ENCODE measurements around the gene PDAP1. TPM values are rescaled to one million over a fixed set of nuclear protein-coding genes. Genes with fewer than 3 reads are reported as not detected.

PDAP1 gene, protein sequence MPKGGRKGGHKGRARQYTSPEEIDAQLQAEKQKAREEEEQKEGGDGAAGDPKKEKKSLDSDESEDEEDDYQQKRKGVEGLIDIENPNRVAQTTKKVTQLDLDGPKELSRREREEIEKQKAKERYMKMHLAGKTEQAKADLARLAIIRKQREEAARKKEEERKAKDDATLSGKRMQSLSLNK
- total RNA-seq, result 64.8 TPM
- polyA plus RNA-seq (ENCODE audit: insufficient read depth in 1 of 8, insufficient read length in 8 of 8, low replicate concordance in 1 of 8), result 100 to 1,000 TPM; 119 to 155 (median 138) TPM
- long read RNA-seq, donor 1, transcript PDAP1-201 (6 exons, 2,546 nt), result major isoform, 9 of 26 reads
- long read RNA-seq, donor 1, partial matches to known transcripts, result 7 of 26 reads
- long read RNA-seq, donor 1, other reads (novel, unspliced or antisense), result 10 of 26 reads
- long read RNA-seq, donor 2, partial matches to known transcripts, result 0 of 3 reads
- long read RNA-seq, donor 2, other reads (novel, unspliced or antisense), result 0 of 3 reads
- long read RNA-seq, donor 3, transcript PDAP1-201 (6 exons, 2,546 nt), result major isoform, 49 of 62 reads
- long read RNA-seq, donor 3, partial matches to known transcripts, result 13 of 62 reads
- long read RNA-seq, donor 3, other reads (novel, unspliced or antisense), result 0 of 62 reads
- long read RNA-seq, donor 4, transcript PDAP1-201 (6 exons, 2,546 nt), result major isoform, 18 of 23 reads
- long read RNA-seq, donor 4, partial matches to known transcripts, result 5 of 23 reads
- long read RNA-seq, donor 4, other reads (novel, unspliced or antisense), result 0 of 23 reads
- long read RNA-seq, donor 5, transcript PDAP1-201 (6 exons, 2,546 nt), result major isoform, 72 of 110 reads
- long read RNA-seq, donor 5, partial matches to known transcripts, result 38 of 110 reads
- long read RNA-seq, donor 5, other reads (novel, unspliced or antisense), result 0 of 110 reads
- long read RNA-seq, donor 6, transcript PDAP1-201 (6 exons, 2,546 nt), result major isoform, 62 of 72 reads
- long read RNA-seq, donor 6, partial matches to known transcripts, result 10 of 72 reads
- long read RNA-seq, donor 6, other reads (novel, unspliced or antisense), result 0 of 72 reads
- long read RNA-seq, donor 7, transcript PDAP1-201 (6 exons, 2,546 nt), result major isoform, 30 of 48 reads
- long read RNA-seq, donor 7, partial matches to known transcripts, result 18 of 48 reads
- long read RNA-seq, donor 7, other reads (novel, unspliced or antisense), result 0 of 48 reads
- long read RNA-seq, donor 8, transcript PDAP1-201 (6 exons, 2,546 nt), result major isoform, 10 of 10 reads
- long read RNA-seq, donor 8, partial matches to known transcripts, result 0 of 10 reads
- long read RNA-seq, donor 8, other reads (novel, unspliced or antisense), result 0 of 10 reads
- long read RNA-seq, donor 9, transcript PDAP1-201 (6 exons, 2,546 nt), result major isoform, 17 of 31 reads
- long read RNA-seq, donor 9, partial matches to known transcripts, result 14 of 31 reads
- long read RNA-seq, donor 9, other reads (novel, unspliced or antisense), result 0 of 31 reads
- long read RNA-seq, donor 10, transcript PDAP1-201 (6 exons, 2,546 nt), result major isoform, 27 of 27 reads
- long read RNA-seq, donor 10, partial matches to known transcripts, result 0 of 27 reads
- long read RNA-seq, donor 10, other reads (novel, unspliced or antisense), result 0 of 27 reads
- long read RNA-seq, donor 11, transcript PDAP1-201 (6 exons, 2,546 nt), result major isoform, 29 of 67 reads
- long read RNA-seq, donor 11, partial matches to known transcripts, result 18 of 67 reads
- long read RNA-seq, donor 11, other reads (novel, unspliced or antisense), result 20 of 67 reads

GRCh38 chr7:99408379-99409191, at the start of gene PDAP1, which contains the start of gene BUD31:
PDAP1 (minus strand) TSS chr7:99408597; CDS start chr7:99408548, 49 bp downstream.
BUD31 (plus strand) TSS chr7:99408969; CDS start chr7:99411093, 2,124 bp downstream.
- Histone ChIP-seq H3K27me3 (ENCODE audit: control insufficient read depth, insufficient read depth, low read length) (no peaks in the 10 kb centered on the region), H3K27ac (ENCODE audit: low read length) (peak within 1 kb of the TSS; percentile 97), H3K4me1 (ENCODE audit: control insufficient read depth, insufficient read depth, low read length) (peaks cover 23% of the 10 kb centered on the region), H3K9me3 (replicated peaks; ENCODE audit: control insufficient read depth, low read depth, low read length) (no peaks in the 10 kb centered on the region), H3K36me3 (ENCODE audit: control insufficient read depth, insufficient read depth, low read length) (peaks cover 36% of the 10 kb centered on the region), H3K4me3 (ENCODE audit: low read length) (peak within 1 kb of the TSS; percentile 86)
- 0% methylated on average over 72 of the region's 72 CpGs for WGBS (ENCODE audit: insufficient coverage)
- peak; percentile 98 for DNase-seq

DNA sequence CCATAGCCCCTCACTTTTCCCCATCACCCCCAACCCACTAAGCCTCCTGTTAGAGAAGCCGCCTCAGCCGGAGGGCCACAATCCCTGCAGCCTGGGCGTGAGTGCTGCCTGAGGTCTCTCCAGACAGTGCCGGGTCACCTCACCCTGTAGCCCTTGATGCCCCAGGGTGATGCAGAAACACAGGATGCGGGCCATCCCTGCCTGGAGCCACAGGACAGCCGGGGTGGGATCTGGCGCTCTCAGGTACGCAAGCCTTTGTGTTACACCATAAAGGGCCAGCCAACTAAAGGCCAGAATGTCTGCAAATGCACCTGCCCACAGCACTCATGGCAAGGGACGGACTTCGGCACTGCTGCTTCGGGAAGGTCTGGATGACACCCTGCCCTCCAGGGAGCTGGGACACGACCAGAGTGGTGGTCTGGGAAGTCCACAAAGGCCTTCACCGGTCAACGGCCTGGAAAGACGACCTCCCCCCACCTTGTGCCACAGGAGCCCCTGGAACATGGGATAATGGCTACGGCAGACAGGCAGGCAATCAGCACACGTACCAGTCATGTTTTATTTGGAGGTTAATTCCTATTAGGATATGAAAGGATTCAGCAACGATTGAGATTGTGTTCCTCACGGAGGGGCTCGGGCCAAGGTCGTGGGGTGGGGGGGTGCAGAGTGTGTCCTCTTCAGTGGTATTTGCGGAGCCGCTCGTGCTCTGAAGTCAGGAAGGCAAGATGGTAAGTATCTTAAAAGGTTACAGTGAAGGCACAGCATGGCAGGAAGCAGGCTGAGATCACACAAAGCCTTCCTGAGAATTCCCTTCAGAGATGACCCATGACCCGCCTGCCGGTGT, 49.5 kb upstream of the PDAP1 start:
- no peak overlapping the region for H3K4me3 ChIP-seq (ENCODE audit: low read length)
- H3K36me3 ChIP-seq (ENCODE audit: control insufficient read depth, insufficient read depth, low read length), result peaks cover 81% of the 10 kb centered on the region
- H3K27ac ChIP-seq (ENCODE audit: low read length), result peak overlapping the region; percentile 7
- no peak for DNase-seq
- WGBS (ENCODE audit: insufficient coverage), result 83% methylated on average over 20 of the region's 26 CpGs
- no peaks in the 10 kb centered on the region for H3K9me3 ChIP-seq (replicated peaks; ENCODE audit: control insufficient read depth, low read depth, low read length)
- H3K4me1 ChIP-seq (ENCODE audit: control insufficient read depth, insufficient read depth, low read length), result peaks cover 36% of the 10 kb centered on the region
- H3K27me3 ChIP-seq (ENCODE audit: control insufficient read depth, insufficient read depth, low read length), result no peaks in the 10 kb centered on the region

DNA sequence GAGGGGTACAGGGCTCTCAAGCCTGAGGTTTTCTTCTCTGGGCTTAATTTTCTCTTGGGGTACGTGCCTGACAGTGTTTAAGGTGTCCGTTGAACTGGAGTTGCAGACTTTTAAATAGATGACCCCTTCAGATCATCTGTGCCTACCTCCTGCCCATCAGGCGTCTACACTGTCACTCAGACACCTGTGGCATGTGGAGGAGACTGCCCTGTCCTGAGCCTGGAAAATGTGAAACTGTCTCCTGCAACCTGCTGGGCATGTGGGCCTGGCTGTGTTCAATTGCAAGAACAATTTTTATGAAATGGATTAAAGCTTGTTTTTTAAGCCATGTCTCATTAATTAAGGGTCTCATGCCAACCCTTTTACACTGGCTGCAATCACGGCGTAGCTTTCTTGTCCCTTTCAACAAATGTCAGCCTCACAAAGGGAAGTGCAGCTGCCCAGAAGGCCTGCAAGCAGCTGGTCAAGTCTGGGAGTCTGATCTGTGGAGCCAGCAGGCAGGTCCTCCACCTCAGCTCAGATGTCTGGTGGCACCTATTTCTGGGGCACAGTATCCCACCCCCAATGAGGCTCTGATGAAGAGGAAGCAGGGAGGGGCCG, 48.8 kb upstream of the PDAP1 start:
- H3K36me3 ChIP-seq (ENCODE audit: control insufficient read depth, insufficient read depth, low read length), result peaks cover 86% of the 10 kb centered on the region

DNA sequence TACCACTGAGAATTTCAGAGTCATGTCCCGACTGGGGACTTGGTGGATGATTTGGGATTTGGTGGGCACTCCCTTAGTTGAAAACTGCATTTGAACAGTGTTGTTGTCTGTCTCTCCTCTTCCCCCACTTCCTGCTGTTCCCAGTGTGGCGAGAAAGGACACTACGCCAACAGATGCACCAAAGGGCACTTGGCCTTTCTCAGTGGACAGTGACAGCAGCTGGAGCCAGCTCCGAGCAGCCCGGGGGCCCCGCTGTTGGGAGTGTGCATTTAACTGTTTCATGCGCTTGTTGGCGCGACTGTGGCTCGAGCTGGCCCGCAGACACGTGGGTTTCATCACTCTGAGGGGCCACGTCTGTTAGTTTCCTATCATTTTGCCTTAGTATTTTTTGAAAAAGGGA, 47.9 kb upstream of the PDAP1 start:
- DNase-seq, result peak; percentile 37
- WGBS (ENCODE audit: insufficient coverage), result 54% methylated on average over 10 of the region's 13 CpGs

More for the DNA sequence above, 48.8 kb upstream of the PDAP1 start:
- H3K27me3 ChIP-seq (ENCODE audit: control insufficient read depth, insufficient read depth, low read length), result no peaks in the 10 kb centered on the region
- DNase-seq, result no peak
- peak overlapping the region; percentile 40 for H3K27ac ChIP-seq (ENCODE audit: low read length)
- no peaks in the 10 kb centered on the region for H3K9me3 ChIP-seq (replicated peaks; ENCODE audit: control insufficient read depth, low read depth, low read length)
- H3K4me3 ChIP-seq (ENCODE audit: low read length), result no peak overlapping the region
- peaks cover 36% of the 10 kb centered on the region for H3K4me1 ChIP-seq (ENCODE audit: control insufficient read depth, insufficient read depth, low read length)
- WGBS (ENCODE audit: insufficient coverage), result 72% methylated on average over 5 of the region's 6 CpGs

DNA sequence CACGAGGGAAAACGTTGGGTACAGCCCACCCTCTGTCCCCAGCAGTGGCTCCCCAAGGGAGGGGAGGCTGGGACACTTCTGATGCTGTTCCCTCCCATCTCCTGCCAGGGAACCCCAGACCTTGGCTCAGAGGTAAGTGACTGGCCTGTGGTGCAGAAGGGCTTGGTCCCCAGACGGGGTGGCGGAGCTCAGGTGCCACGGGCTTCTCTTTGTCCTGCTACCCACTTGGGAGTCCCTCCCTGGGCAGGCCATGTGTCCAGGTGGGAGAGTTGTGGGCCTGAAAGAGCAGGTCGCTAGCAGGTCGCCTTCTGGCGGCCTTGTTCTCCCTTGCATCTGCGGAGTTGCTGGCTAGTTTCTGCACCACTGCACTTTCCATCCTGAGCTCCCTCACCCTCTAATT, 47.5 kb upstream of the PDAP1 start:
- Histone ChIP-seq H3K4me1 (ENCODE audit: control insufficient read depth, insufficient read depth, low read length) (peaks cover 36% of the 10 kb centered on the region), H3K27ac (ENCODE audit: low read length) (peak overlapping the region; percentile 15), H3K27me3 (ENCODE audit: control insufficient read depth, insufficient read depth, low read length) (no peaks in the 10 kb centered on the region), H3K4me3 (ENCODE audit: low read length) (no peak overlapping the region), H3K36me3 (ENCODE audit: control insufficient read depth, insufficient read depth, low read length) (peaks cover 96% of the 10 kb centered on the region), H3K9me3 (replicated peaks; ENCODE audit: control insufficient read depth, low read depth, low read length) (no peaks in the 10 kb centered on the region)
- 70% methylated on average over 5 of the region's 9 CpGs for WGBS (ENCODE audit: insufficient coverage)
- no peak for DNase-seq

More for the DNA sequence above, 47.9 kb upstream of the PDAP1 start:
- peaks cover 93% of the 10 kb centered on the region for H3K36me3 ChIP-seq (ENCODE audit: control insufficient read depth, insufficient read depth, low read length)
- no peaks in the 10 kb centered on the region for H3K9me3 ChIP-seq (replicated peaks; ENCODE audit: control insufficient read depth, low read depth, low read length)
- H3K27me3 ChIP-seq (ENCODE audit: control insufficient read depth, insufficient read depth, low read length), result no peaks in the 10 kb centered on the region
- peak overlapping the region; percentile 40 for H3K27ac ChIP-seq (ENCODE audit: low read length)
- H3K4me3 ChIP-seq (ENCODE audit: low read length), result no peak overlapping the region
- peaks cover 36% of the 10 kb centered on the region for H3K4me1 ChIP-seq (ENCODE audit: control insufficient read depth, insufficient read depth, low read length)

DNA sequence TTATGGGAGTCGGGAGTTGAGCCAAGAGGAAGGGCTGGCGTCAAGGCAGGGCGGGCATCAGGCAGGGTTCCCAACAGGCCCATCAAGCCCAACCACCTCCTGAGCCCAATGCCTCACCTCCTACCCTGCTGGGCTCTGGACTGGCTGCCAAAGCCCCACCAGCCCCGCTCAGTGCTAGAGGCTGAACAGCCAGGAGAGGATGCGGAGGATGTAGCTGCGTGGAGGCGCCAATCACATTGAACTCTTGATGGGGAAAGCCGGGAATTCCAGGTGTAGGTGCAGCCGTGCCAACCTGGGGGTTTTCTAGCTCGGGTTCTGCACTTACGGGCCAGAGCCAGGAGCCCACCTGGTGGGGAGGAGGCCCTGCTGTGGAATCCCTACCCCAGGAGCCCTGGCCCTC, 44.7 kb upstream of the PDAP1 start:
- Histone ChIP-seq H3K27ac (ENCODE audit: low read length) (no peak overlapping the region), H3K36me3 (ENCODE audit: control insufficient read depth, insufficient read depth, low read length) (peaks cover 97% of the 10 kb centered on the region), H3K27me3 (ENCODE audit: control insufficient read depth, insufficient read depth, low read length) (no peaks in the 10 kb centered on the region), H3K4me3 (ENCODE audit: low read length) (no peak overlapping the region), H3K4me1 (ENCODE audit: control insufficient read depth, insufficient read depth, low read length) (peaks cover 31% of the 10 kb centered on the region), H3K9me3 (replicated peaks; ENCODE audit: control insufficient read depth, low read depth, low read length) (no peaks in the 10 kb centered on the region)
- 92% methylated on average over 6 of the region's 11 CpGs for WGBS (ENCODE audit: insufficient coverage)
- DNase-seq, result no peak

GRCh38 chr7:99452541-99452940, 44.1 kb upstream of the PDAP1 start:
- Histone ChIP-seq H3K27ac (ENCODE audit: low read length) (no peak overlapping the region), H3K9me3 (replicated peaks; ENCODE audit: control insufficient read depth, low read depth, low read length) (no peaks in the 10 kb centered on the region), H3K27me3 (ENCODE audit: control insufficient read depth, insufficient read depth, low read length) (no peaks in the 10 kb centered on the region), H3K4me3 (ENCODE audit: low read length) (no peak overlapping the region), H3K4me1 (ENCODE audit: control insufficient read depth, insufficient read depth, low read length) (peaks cover 25% of the 10 kb centered on the region), H3K36me3 (ENCODE audit: control insufficient read depth, insufficient read depth, low read length) (peaks cover 97% of the 10 kb centered on the region)
- 81% methylated on average over 13 of the region's 13 CpGs for WGBS (ENCODE audit: insufficient coverage)
- no peak for DNase-seq

DNA sequence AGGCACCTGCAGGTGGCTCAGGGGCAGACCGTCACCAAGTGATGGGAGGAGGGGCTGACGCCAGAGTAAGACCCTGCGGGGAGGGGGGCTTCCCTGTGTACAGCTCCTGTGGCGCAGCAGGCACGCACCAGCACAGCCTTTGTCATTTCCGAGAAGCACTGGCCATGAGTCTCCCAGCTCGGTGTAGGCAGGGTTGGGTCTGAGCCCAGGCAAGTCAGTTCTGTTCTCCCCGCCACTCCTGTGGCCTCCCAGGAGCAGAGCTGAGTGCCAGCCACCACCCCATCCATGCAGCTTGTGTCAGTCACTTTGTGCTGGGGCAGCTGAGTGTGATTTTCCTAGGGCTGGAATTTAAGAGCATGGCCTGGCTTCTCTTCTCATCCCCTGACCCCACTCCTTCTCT, 43.5 kb upstream of the PDAP1 start:
- Histone ChIP-seq H3K36me3 (ENCODE audit: control insufficient read depth, insufficient read depth, low read length) (peaks cover 93% of the 10 kb centered on the region), H3K4me1 (ENCODE audit: control insufficient read depth, insufficient read depth, low read length) (peaks cover 19% of the 10 kb centered on the region), H3K27me3 (ENCODE audit: control insufficient read depth, insufficient read depth, low read length) (no peaks in the 10 kb centered on the region), H3K9me3 (replicated peaks; ENCODE audit: control insufficient read depth, low read depth, low read length) (no peaks in the 10 kb centered on the region), H3K27ac (ENCODE audit: low read length) (no peak overlapping the region), H3K4me3 (ENCODE audit: low read length) (no peak overlapping the region)
- DNase-seq, result no peak
- WGBS (ENCODE audit: insufficient coverage), result 68% methylated on average over 4 of the region's 8 CpGs

All from muscle of leg (tissue), 16 donors.